Measurements from ENCODE around the gene RYK.

- no peak for TF ChIP-seq GATA3 (IDR thresholded peaks at IDR 0.05; ENCODE audit: low read depth, low read length)
- TF ChIP-seq GATA2 (IDR thresholded peaks at IDR 0.05; ENCODE audit: low read depth, low read length): no peak
These were observed 21.6 kb downstream of the RYK start for GRCh38 chr3:134229038-134229437.

All from SH-SY5Y (cell line).